H1 (cell line): ENCODE measurements around the gene USHBP1. TPM values are rescaled to one million over a fixed set of nuclear protein-coding genes. Genes with fewer than 3 reads are reported as not detected.

Source experiments
- JUN ChIP-seq: IDR thresholded peaks from 2 replicates; pipeline ENCODE4 v1.6.1; 2011; ENCODE audit warnings: low read depth, mild to moderate bottlenecking, improper control_type of control experiment, low read length
- SAP30 ChIP-seq: fragments of 300-600 bp; sonication (generic); IDR thresholded peaks from 2 replicates; pipeline ENCODE4 v1.7.1; 2012; ENCODE audit warnings: low read length, moderate library complexity, mild to moderate bottlenecking, inconsistent platforms; ENCODE audit not compliant: insufficient read depth, insufficient replicate concordance
- polyA plus RNA-seq, 7 experiments: library from polyadenylated mRNA; depleted of rRNA in 3 of 7; stranded (reverse) in 5 of 7; unstranded in 2 of 7; fragments of >200 nt in 5 of 7; fragments of 200-250 nt in 2 of 7; gene quantifications; 1 replicate in 5 of 7; 2 replicates in 1 of 7; 4 replicates in 1 of 7; pipeline versions ENCODE4 v1.2.1 to v1.2.3, GENCODE V29; 2011 to 2013; ENCODE audit warnings: missing spikeins in 2 of 7, mixed read lengths in 2 of 7
- total RNA-seq: library from RNA; stranded (reverse); fragmentation: NEBNext Ultra II Directional; extraction: Animal tissue kit (Norgen Biotek cat#: 25700); gene quantifications from 2 replicates; pipeline ENCODE4 v1.2.1, GENCODE V29; 2021
- TF ChIP-seq, protein P1 (sequence below): fragments of 300-600 bp; sonication (generic); IDR thresholded peaks from 2 replicates; pipeline ENCODE4 v1.7.1; 2012; ENCODE audit warnings: low read length, moderate library complexity, mild to moderate bottlenecking, inconsistent platforms; ENCODE audit not compliant: insufficient replicate concordance

USHBP1 gene
- total and polyA plus RNA-seq, 2 of the 8 experiments (the other 6 are each of a cell fraction or from before 2014, with no cell fraction given), result 5.0 to 7.5 TPM

DNA sequence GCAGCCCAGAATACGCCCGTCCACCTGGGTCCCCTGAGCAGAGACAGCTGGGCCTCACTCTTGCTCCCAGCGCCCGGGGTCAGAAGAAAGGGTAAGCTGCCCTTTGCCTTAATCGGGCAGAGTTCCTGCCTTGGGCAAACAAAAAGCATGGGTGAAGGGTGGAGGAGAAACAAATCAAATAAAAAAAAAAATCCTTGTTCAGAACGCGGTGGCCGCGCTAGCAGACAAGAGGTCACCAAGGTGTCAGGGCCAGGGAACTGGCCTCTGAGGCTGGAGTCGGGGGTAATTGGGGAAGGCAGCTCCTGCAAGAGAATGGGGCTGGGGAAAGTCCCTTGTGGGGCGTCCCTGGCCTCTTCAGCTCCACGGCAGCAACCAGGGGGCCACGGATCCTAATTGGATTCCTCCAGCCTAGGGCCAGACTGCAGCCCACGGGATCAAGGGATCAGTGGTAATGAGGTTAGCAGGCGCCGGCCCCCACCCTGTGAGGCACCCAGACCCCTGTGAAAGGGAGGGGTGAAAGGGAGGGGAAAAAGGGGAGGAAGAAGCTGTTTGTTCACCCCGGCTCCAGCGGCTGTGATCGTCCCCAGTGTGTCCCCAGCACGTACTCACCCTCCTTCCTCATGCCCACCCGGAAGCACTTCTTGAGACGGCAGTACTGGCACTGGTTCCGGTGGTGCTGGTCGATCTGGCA lies 24.3 kb downstream of the USHBP1 start (continued):
- TF ChIP-seq, protein P1, sequence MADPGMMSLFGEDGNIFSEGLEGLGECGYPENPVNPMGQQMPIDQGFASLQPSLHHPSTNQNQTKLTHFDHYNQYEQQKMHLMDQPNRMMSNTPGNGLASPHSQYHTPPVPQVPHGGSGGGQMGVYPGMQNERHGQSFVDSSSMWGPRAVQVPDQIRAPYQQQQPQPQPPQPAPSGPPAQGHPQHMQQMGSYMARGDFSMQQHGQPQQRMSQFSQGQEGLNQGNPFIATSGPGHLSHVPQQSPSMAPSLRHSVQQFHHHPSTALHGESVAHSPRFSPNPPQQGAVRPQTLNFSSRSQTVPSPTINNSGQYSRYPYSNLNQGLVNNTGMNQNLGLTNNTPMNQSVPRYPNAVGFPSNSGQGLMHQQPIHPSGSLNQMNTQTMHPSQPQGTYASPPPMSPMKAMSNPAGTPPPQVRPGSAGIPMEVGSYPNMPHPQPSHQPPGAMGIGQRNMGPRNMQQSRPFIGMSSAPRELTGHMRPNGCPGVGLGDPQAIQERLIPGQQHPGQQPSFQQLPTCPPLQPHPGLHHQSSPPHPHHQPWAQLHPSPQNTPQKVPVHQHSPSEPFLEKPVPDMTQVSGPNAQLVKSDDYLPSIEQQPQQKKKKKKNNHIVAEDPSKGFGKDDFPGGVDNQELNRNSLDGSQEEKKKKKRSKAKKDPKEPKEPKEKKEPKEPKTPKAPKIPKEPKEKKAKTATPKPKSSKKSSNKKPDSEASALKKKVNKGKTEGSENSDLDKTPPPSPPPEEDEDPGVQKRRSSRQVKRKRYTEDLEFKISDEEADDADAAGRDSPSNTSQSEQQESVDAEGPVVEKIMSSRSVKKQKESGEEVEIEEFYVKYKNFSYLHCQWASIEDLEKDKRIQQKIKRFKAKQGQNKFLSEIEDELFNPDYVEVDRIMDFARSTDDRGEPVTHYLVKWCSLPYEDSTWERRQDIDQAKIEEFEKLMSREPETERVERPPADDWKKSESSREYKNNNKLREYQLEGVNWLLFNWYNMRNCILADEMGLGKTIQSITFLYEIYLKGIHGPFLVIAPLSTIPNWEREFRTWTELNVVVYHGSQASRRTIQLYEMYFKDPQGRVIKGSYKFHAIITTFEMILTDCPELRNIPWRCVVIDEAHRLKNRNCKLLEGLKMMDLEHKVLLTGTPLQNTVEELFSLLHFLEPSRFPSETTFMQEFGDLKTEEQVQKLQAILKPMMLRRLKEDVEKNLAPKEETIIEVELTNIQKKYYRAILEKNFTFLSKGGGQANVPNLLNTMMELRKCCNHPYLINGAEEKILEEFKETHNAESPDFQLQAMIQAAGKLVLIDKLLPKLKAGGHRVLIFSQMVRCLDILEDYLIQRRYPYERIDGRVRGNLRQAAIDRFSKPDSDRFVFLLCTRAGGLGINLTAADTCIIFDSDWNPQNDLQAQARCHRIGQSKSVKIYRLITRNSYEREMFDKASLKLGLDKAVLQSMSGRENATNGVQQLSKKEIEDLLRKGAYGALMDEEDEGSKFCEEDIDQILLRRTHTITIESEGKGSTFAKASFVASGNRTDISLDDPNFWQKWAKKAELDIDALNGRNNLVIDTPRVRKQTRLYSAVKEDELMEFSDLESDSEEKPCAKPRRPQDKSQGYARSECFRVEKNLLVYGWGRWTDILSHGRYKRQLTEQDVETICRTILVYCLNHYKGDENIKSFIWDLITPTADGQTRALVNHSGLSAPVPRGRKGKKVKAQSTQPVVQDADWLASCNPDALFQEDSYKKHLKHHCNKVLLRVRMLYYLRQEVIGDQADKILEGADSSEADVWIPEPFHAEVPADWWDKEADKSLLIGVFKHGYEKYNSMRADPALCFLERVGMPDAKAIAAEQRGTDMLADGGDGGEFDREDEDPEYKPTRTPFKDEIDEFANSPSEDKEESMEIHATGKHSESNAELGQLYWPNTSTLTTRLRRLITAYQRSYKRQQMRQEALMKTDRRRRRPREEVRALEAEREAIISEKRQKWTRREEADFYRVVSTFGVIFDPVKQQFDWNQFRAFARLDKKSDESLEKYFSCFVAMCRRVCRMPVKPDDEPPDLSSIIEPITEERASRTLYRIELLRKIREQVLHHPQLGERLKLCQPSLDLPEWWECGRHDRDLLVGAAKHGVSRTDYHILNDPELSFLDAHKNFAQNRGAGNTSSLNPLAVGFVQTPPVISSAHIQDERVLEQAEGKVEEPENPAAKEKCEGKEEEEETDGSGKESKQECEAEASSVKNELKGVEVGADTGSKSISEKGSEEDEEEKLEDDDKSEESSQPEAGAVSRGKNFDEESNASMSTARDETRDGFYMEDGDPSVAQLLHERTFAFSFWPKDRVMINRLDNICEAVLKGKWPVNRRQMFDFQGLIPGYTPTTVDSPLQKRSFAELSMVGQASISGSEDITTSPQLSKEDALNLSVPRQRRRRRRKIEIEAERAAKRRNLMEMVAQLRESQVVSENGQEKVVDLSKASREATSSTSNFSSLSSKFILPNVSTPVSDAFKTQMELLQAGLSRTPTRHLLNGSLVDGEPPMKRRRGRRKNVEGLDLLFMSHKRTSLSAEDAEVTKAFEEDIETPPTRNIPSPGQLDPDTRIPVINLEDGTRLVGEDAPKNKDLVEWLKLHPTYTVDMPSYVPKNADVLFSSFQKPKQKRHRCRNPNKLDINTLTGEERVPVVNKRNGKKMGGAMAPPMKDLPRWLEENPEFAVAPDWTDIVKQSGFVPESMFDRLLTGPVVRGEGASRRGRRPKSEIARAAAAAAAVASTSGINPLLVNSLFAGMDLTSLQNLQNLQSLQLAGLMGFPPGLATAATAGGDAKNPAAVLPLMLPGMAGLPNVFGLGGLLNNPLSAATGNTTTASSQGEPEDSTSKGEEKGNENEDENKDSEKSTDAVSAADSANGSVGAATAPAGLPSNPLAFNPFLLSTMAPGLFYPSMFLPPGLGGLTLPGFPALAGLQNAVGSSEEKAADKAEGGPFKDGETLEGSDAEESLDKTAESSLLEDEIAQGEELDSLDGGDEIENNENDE, result no peak
- no peak for TF ChIP-seq SAP30
- TF ChIP-seq JUN, result no peak
